Natural killer cell treated with Interleukin-12 subunit alpha and Interleukin-12 subunit beta and Interleukin-15 and Interleukin-18, amount 100 ng/mL, for 72 hours (primary cell): ENCODE measurements around the gene SYNDIG1L. TPM values are rescaled to one million over a fixed set of nuclear protein-coding genes. Genes with fewer than 3 reads are reported as not detected.
"Not testable (repeated sequence)": the region's sequence is repeated elsewhere in the genome, so short reads cannot be mapped to it uniquely, and the experiment has no call there.

Experiments used
- ATAC-seq, 2 donors: fragments of 150-1000 bp; cut with Tn5 transposase in 1 of 2; sonication (Bioruptor Pico), chemical (Tn5 transposase) in 1 of 2; 2 replicates each; pipeline ENCODE4 v1.10.0; 2021
- DNase-seq: peaks from one replicate; pipeline ENCODE4 v3.0.0; 2022; ENCODE audit warnings: low spot score
- H3K27ac Mint-ChIP-seq, 2 donors: 1 replicate in 1 of 2; 2 replicates in 1 of 2; pipeline ENCODE4 v1.8.0; 2022; ENCODE audit warnings: mixed read lengths in 2 of 2, mild to moderate bottlenecking in 1 of 2, moderate library complexity in 1 of 2
- H3K27me3 Mint-ChIP-seq, 2 donors: 1 replicate in 1 of 2; 2 replicates in 1 of 2; pipeline ENCODE4 v1.8.0; 2022; ENCODE audit warnings: mixed read lengths in 2 of 2
- H3K36me3 Mint-ChIP-seq: one replicate; pipeline ENCODE4 v1.8.0; 2022; ENCODE audit warnings: mixed read lengths
- H3K4me1 Mint-ChIP-seq, 2 donors: 1 replicate in 1 of 2; 2 replicates in 1 of 2; pipeline ENCODE4 v1.8.0; 2022; ENCODE audit warnings: low read depth in 2 of 2, mixed read lengths in 2 of 2, mild to moderate bottlenecking in 1 of 2
- H3K4me3 Mint-ChIP-seq: one replicate; pipeline ENCODE4 v1.8.0; 2022; ENCODE audit warnings: mixed read lengths
- H3K9me3 Mint-ChIP-seq: 2 replicates; pipeline ENCODE4 v1.8.0; 2022; ENCODE audit warnings: mixed read lengths
- total RNA-seq, 2 donors: library from RNA; stranded (reverse); gene quantifications; one replicate each; pipeline ENCODE4 v1.2.3, GENCODE V29; 2022

The SYNDIG1L gene
- total RNA-seq, 2 donors from 2014 or later, result not detected

- DNase-seq (no peak), ATAC-seq (no peak)
- peaks cover 12 to 14% of the 10 kb centered on the region in 2 donors for H3K27me3 Mint-ChIP-seq
- no peak overlapping the region for H3K4me3 Mint-ChIP-seq
- no peaks in the 10 kb centered on the region for H3K4me1 Mint-ChIP-seq
- no peak overlapping the region for H3K27ac Mint-ChIP-seq
- H3K9me3 Mint-ChIP-seq, result no peaks in the 10 kb centered on the region
- no peaks in the 10 kb centered on the region for H3K36me3 Mint-ChIP-seq
Observed at GRCh38 chr14:74391479-74391878, 34.5 kb downstream of the SYNDIG1L start.

- H3K9me3 Mint-ChIP-seq, H3K36me3 Mint-ChIP-seq, DNase-seq, ATAC-seq, H3K4me1 Mint-ChIP-seq, H3K4me3 Mint-ChIP-seq: not testable (repeated sequence)
- Mint-ChIP-seq H3K27ac (peak overlapping the region in 1 of 2 donors; percentile 76), H3K27me3 (peaks cover 13 to 16% of the 10 kb centered on the region in 2 donors)
Observed at GRCh38 chr14:74390505-74390904, 35.5 kb downstream of the SYNDIG1L start.

- no peak for DNase-seq
- Mint-ChIP-seq H3K27ac (no peak overlapping the region), H3K27me3 (peaks cover 14 to 16% of the 10 kb centered on the region in 2 donors), H3K9me3 (no peaks in the 10 kb centered on the region), H3K4me3 (no peak overlapping the region), H3K4me1 (no peaks in the 10 kb centered on the region), H3K36me3 (no peaks in the 10 kb centered on the region)
- ATAC-seq, result no peak
Observed at GRCh38 chr14:74389980-74390379, 36.0 kb downstream of the SYNDIG1L start.

DNA sequence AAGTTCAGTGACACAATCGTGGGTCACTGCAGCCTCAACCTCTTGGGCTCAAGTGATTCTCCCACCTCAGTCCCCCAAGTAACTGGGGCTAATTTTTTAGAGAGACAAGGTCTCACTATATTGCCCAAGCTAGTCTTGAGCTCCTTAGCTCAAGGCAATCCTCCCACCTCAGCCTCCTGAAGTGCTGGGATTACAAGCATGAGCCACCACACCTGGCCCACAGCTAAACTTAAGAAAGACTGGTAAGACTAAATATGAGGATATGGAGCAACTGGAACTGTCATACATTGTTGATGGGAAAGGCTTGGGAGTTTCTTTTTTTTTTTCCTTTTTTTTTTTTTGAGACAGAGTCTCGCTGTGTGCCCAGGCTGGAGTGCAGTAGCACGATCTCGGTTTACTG lies 43.8 kb downstream of the SYNDIG1L start:
- H3K27ac Mint-ChIP-seq, result no peak overlapping the region
- no peak for ATAC-seq
- H3K4me1 Mint-ChIP-seq, result no peaks in the 10 kb centered on the region
- no peaks in the 10 kb centered on the region for H3K9me3 Mint-ChIP-seq
- H3K36me3 Mint-ChIP-seq, result no peaks in the 10 kb centered on the region
- H3K4me3 Mint-ChIP-seq, result no peak overlapping the region
- peaks cover 8 to 9% of the 10 kb centered on the region in 2 donors for H3K27me3 Mint-ChIP-seq
- no peak for DNase-seq

GRCh38 chr14:74381571-74381970 lies 44.4 kb downstream of the SYNDIG1L start:
- H3K27me3 Mint-ChIP-seq, ATAC-seq, H3K9me3 Mint-ChIP-seq, DNase-seq, H3K36me3 Mint-ChIP-seq, H3K27ac Mint-ChIP-seq, H3K4me3 Mint-ChIP-seq, H3K4me1 Mint-ChIP-seq: not testable (repeated sequence)

DNA sequence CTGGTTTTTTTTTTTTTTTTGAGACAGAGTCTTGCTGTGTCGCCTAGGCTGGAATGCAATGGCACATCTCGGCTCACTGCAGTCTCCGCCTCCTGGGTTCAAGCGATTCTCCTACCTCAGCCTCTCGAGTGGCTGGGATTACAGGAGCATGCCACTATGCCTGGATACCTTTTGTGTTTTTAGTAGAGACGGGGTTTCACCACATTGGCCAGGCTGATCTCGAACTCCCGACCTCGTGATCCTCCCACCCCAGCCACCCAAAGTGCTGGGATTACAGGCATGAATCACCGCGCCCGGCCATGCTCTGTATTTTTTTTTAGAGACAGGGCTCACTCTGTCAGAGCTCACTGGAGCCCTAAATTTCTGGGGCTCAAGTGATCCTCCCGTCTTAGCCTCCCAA lies 45.2 kb downstream of the SYNDIG1L start:
- Mint-ChIP-seq H3K4me1 (no peaks in the 10 kb centered on the region), H3K27ac (no peak overlapping the region), H3K27me3 (peaks cover 0 to 8% of the 10 kb centered on the region in 2 donors), H3K9me3 (no peaks in the 10 kb centered on the region), H3K4me3 (no peak overlapping the region), H3K36me3 (no peaks in the 10 kb centered on the region)
- DNase-seq (no peak), ATAC-seq (no peak)

DNA sequence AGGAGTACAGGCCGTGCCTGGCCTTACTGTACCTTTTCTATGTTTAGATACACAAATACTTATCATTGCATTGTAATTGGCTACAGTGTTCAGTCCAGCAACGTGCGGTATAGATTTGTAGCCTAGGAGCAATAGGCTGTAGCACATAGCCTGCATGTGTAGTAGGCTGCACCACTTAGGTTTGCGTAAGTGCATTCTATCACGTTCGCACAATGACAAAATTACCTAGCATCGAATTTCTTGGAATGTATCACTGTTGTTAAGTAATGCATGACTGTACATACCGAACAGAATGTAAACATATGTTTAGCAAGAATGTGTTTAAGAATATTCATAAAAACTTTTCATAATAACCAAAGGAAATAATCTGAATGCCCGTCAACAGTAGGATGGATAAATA lies 45.8 kb downstream of the SYNDIG1L start:
- H3K27me3 Mint-ChIP-seq, result peaks cover 0 to 8% of the 10 kb centered on the region in 2 donors
- no peaks in the 10 kb centered on the region for H3K9me3 Mint-ChIP-seq
- H3K27ac Mint-ChIP-seq, result no peak overlapping the region
- ATAC-seq (no peak), DNase-seq (no peak)
- H3K4me1 Mint-ChIP-seq, result no peaks in the 10 kb centered on the region
- no peaks in the 10 kb centered on the region for H3K36me3 Mint-ChIP-seq
- no peak overlapping the region for H3K4me3 Mint-ChIP-seq

- ATAC-seq, result no peak
- H3K9me3 Mint-ChIP-seq, result no peaks in the 10 kb centered on the region
- no peaks in the 10 kb centered on the region for H3K36me3 Mint-ChIP-seq
- H3K4me1 Mint-ChIP-seq, result no peaks in the 10 kb centered on the region
- DNase-seq, result no peak
- peaks cover 0 to 4% of the 10 kb centered on the region in 2 donors for H3K27me3 Mint-ChIP-seq
- no peak overlapping the region for H3K27ac Mint-ChIP-seq
- no peak overlapping the region for H3K4me3 Mint-ChIP-seq
Observed at GRCh38 chr14:74377976-74378690, 47.9 kb downstream of the SYNDIG1L start.

- Mint-ChIP-seq H3K4me3 (no peak overlapping the region), H3K27ac (no peak overlapping the region), H3K4me1 (no peaks in the 10 kb centered on the region)
Observed at GRCh38 chr14:74368441-74368840, 57.6 kb downstream of the SYNDIG1L start.

GRCh38 chr14:74368026-74368425 lies 58.0 kb downstream of the SYNDIG1L start:
- Mint-ChIP-seq H3K27ac (no peak overlapping the region), H3K9me3 (no peaks in the 10 kb centered on the region), H3K36me3 (no peaks in the 10 kb centered on the region), H3K4me1 (no peaks in the 10 kb centered on the region), H3K27me3 (peaks cover 5 to 11% of the 10 kb centered on the region in 2 donors), H3K4me3 (no peak overlapping the region)
- ATAC-seq, result no peak
- DNase-seq, result no peak

More at GRCh38 chr14:74368441-74368840, 57.6 kb downstream of the SYNDIG1L start:
- peaks cover 5 to 11% of the 10 kb centered on the region in 2 donors for H3K27me3 Mint-ChIP-seq
- no peaks in the 10 kb centered on the region for H3K36me3 Mint-ChIP-seq
- ATAC-seq (no peak), DNase-seq (no peak)
- no peaks in the 10 kb centered on the region for H3K9me3 Mint-ChIP-seq

- no peaks in the 10 kb centered on the region for H3K36me3 Mint-ChIP-seq
- H3K4me1 Mint-ChIP-seq, result no peaks in the 10 kb centered on the region
- H3K27ac Mint-ChIP-seq, result no peak overlapping the region
- H3K4me3 Mint-ChIP-seq, result no peak overlapping the region
- H3K27me3 Mint-ChIP-seq, result peaks cover 13 to 15% of the 10 kb centered on the region in 2 donors
- H3K9me3 Mint-ChIP-seq, result no peaks in the 10 kb centered on the region
- ATAC-seq (no peak), DNase-seq (no peak)
Observed at GRCh38 chr14:74364271-74364880, 61.6 kb downstream of the SYNDIG1L start.

- Mint-ChIP-seq H3K9me3 (no peaks in the 10 kb centered on the region), H3K27me3 (peaks cover 13 to 15% of the 10 kb centered on the region in 2 donors), H3K4me3 (no peak overlapping the region), H3K36me3 (no peaks in the 10 kb centered on the region), H3K4me1 (no peaks in the 10 kb centered on the region), H3K27ac (peak overlapping the region in 1 of 2 donors; percentile 11)
- peak; percentile 80 for DNase-seq
- ATAC-seq, result peak; percentile 61 to 67
Observed at GRCh38 chr14:74362361-74362915, 63.6 kb downstream of the SYNDIG1L start.

DNA sequence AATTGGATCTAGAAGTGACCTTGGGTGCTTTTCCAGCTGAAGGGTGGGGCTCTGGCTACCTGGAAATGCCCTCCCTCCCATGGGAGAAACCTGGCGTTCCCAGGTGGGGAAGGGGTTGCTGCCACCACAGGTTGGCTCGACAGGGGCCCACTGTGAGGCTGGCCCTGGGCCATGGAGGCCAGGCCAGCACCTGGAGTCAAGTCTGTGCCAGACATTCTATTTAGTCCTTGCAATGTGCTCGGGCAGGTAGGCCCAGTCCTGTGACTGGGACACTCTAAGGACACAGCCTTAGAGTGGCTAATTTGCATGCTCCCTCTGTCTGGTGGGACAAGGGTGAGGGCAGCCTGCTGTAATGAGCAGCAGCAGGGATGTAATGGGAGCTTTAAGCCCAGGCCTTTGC lies 65.8 kb downstream of the SYNDIG1L start:
- Mint-ChIP-seq H3K9me3 (no peaks in the 10 kb centered on the region), H3K27ac (no peak overlapping the region), H3K27me3 (peaks cover 13 to 20% of the 10 kb centered on the region in 2 donors), H3K4me3 (no peak overlapping the region), H3K4me1 (no peaks in the 10 kb centered on the region), H3K36me3 (no peaks in the 10 kb centered on the region)
- no peak for ATAC-seq
- no peak for DNase-seq

GRCh38 chr14:74358176-74358829 lies 67.7 kb downstream of the SYNDIG1L start:
- Mint-ChIP-seq H3K9me3 (no peaks in the 10 kb centered on the region), H3K4me1 (no peaks in the 10 kb centered on the region), H3K36me3 (no peaks in the 10 kb centered on the region), H3K4me3 (no peak overlapping the region), H3K27ac (no peak overlapping the region), H3K27me3 (peaks cover 12 to 13% of the 10 kb centered on the region in 2 donors)
- peak in 1 of 2 donors; percentile 25 for ATAC-seq
- no peak for DNase-seq
